IPS-15b (cell line): ENCODE measurements around the gene YWHAQ.
"Not testable (repeated sequence)": the region's sequence is repeated elsewhere in the genome, so short reads cannot be mapped to it uniquely, and the experiment has no call there.

ENCODE experiments used
- H3K27me3 ChIP-seq: one replicate; pipeline ENCODE4 v1.6.1; 2013; ENCODE audit warnings: low read length; ENCODE audit not compliant: control insufficient read depth, insufficient read depth
- H3K36me3 ChIP-seq: one replicate; pipeline ENCODE4 v1.6.1; 2013; ENCODE audit warnings: low read length; ENCODE audit not compliant: control insufficient read depth, insufficient read depth
- H3K4me1 ChIP-seq: one replicate; pipeline ENCODE4 v1.6.1; 2013; ENCODE audit warnings: mild to moderate bottlenecking, low read length; ENCODE audit not compliant: control insufficient read depth, insufficient read depth
- H3K4me3 ChIP-seq: one replicate; pipeline ENCODE4 v1.5.1; 2013; ENCODE audit warnings: low read depth, low read length
- H3K9ac ChIP-seq: one replicate; pipeline ENCODE4 v1.6.1; 2013; ENCODE audit warnings: low read depth, mild to moderate bottlenecking, low read length
- H3K9me3 ChIP-seq: one replicate; pipeline ENCODE4 v1.6.1; 2013; ENCODE audit warnings: mild to moderate bottlenecking, low read length; ENCODE audit not compliant: control insufficient read depth, insufficient read depth

Gene YWHAQ

DNA sequence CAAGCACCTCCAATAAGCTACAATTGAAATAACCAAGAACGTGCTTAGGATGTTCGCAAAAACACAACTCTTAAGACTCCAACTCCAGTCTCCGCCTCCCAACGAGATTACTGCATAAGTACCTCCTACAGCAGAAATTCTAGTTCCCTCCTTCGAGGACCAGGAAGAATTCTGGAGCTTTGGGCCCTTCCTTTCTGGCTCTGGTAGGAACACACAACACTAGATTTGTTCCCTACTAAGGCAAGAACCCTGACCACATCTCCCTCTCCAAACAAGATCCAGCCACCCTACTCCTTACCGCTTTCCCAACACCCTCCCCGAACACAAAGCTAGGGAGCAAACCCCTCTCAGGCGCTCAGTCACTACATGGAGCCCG, 75.9 kb downstream of the YWHAQ start:
- peak overlapping the region; percentile 85 for H3K9ac ChIP-seq
- no peaks in the 10 kb centered on the region for H3K27me3 ChIP-seq
- H3K4me1 ChIP-seq = peaks cover 7% of the 10 kb centered on the region
- H3K9me3 ChIP-seq = no peaks in the 10 kb centered on the region
- peak overlapping the region; percentile 89 for H3K4me3 ChIP-seq
- no peaks in the 10 kb centered on the region for H3K36me3 ChIP-seq

- Histone ChIP-seq H3K36me3 (no peaks in the 10 kb centered on the region), H3K9me3 (no peaks in the 10 kb centered on the region), H3K4me3 (no peak overlapping the region), H3K27me3 (no peaks in the 10 kb centered on the region), H3K4me1 (peaks cover 9% of the 10 kb centered on the region), H3K9ac (no peak overlapping the region)
Observed at GRCh38 chr2:9552219-9553178, 78.3 kb downstream of the YWHAQ start.

- H3K4me1 ChIP-seq, H3K9ac ChIP-seq: not testable (repeated sequence)
Observed at GRCh38 chr2:9550859-9551391, 79.9 kb downstream of the YWHAQ start.

DNA sequence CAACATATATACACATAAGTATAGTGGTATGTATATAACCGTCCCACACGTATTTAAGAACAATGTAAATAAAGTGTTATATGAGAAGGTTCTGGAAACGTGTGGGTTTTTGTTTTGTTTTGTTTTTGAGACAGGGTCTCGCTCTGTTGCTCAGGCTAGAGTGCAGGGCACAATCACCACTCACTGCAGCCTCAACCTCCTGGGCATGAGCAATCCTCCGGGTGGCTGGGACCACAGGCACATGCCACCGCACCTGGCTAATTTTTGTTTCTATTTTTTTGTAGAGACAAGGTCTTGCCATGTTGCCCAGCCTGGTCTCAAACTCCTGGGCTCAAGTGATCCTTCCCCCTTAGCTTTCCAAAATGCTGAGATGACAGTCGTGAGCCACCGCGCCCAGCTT, 81.4 kb downstream of the YWHAQ start:
- Histone ChIP-seq H3K4me3 (no peak overlapping the region), H3K9ac (no peak overlapping the region), H3K9me3 (no peaks in the 10 kb centered on the region), H3K36me3 (no peaks in the 10 kb centered on the region), H3K4me1 (peaks cover 9% of the 10 kb centered on the region), H3K27me3 (no peaks in the 10 kb centered on the region)

More at GRCh38 chr2:9550859-9551391, 79.9 kb downstream of the YWHAQ start:
- H3K36me3 ChIP-seq, H3K9me3 ChIP-seq, H3K4me3 ChIP-seq, H3K27me3 ChIP-seq: not testable (repeated sequence)

GRCh38 chr2:9548506-9548905, 82.3 kb downstream of the YWHAQ start:
- Histone ChIP-seq H3K36me3 (no peaks in the 10 kb centered on the region), H3K4me1 (peaks cover 9% of the 10 kb centered on the region), H3K9me3 (no peaks in the 10 kb centered on the region), H3K4me3 (no peak overlapping the region), H3K9ac (no peak overlapping the region), H3K27me3 (no peaks in the 10 kb centered on the region)

- Histone ChIP-seq H3K4me3 (no peak overlapping the region), H3K9me3 (no peaks in the 10 kb centered on the region), H3K4me1 (peaks cover 8% of the 10 kb centered on the region), H3K36me3 (no peaks in the 10 kb centered on the region), H3K9ac (no peak overlapping the region), H3K27me3 (no peaks in the 10 kb centered on the region)
Observed at GRCh38 chr2:9547262-9547991, 83.4 kb downstream of the YWHAQ start.

DNA sequence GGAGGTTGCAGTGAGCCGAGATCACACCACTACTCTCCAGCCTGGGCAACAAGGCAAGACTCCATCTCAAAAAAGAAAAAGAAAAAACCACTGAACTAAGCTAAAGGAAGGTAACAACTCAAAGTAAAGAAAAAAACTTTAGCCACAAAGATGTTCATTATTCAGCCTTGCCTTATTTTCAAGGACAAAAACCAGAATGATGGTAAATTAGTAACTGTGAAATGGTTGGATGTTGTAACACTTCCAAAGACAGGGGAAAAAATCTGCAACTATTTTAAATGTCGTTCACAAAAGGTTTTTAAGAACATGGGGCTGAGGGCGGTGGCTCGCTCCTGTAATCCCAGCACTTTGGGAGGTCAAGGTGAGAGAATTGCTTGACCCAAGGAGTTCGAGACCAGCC, 85.3 kb downstream of the YWHAQ start:
- H3K27me3 ChIP-seq = no peaks in the 10 kb centered on the region
- no peaks in the 10 kb centered on the region for H3K36me3 ChIP-seq
- no peak overlapping the region for H3K4me3 ChIP-seq
- H3K4me1 ChIP-seq = peaks cover 5% of the 10 kb centered on the region
- H3K9ac ChIP-seq = no peak overlapping the region
- H3K9me3 ChIP-seq = no peaks in the 10 kb centered on the region

DNA sequence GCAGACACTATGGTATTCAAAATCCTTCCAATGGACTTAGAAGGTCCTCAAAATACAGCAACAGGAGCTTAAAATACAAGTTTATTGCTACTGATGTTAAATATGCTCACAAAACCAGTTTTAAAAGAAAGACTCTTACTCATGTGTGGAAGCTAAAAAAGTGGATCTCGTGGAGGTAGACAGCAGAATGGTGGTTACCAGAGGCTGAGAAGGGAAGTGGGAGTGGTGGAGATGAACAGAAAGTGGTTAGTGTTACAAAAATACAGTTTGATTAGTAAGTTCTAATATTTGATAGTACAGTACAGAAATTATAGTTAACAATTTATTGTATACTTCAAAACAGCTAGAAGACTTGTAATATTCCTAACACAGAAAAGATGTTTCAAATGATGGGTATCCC, 87.2 kb downstream of the YWHAQ start:
- Histone ChIP-seq H3K27me3 (no peaks in the 10 kb centered on the region), H3K4me1 (peaks cover 5% of the 10 kb centered on the region), H3K9ac (no peak overlapping the region), H3K4me3 (no peak overlapping the region), H3K36me3 (no peaks in the 10 kb centered on the region), H3K9me3 (no peaks in the 10 kb centered on the region)

GRCh38 chr2:9539531-9539930, 91.3 kb downstream of the YWHAQ start:
- Histone ChIP-seq H3K4me1 (no peaks in the 10 kb centered on the region), H3K9ac (no peak overlapping the region), H3K36me3 (no peaks in the 10 kb centered on the region), H3K9me3 (no peaks in the 10 kb centered on the region), H3K4me3 (no peak overlapping the region), H3K27me3 (no peaks in the 10 kb centered on the region)

GRCh38 chr2:9538000-9538507, 92.7 kb downstream of the YWHAQ start:
- Histone ChIP-seq H3K4me1 (no peaks in the 10 kb centered on the region), H3K27me3 (no peaks in the 10 kb centered on the region), H3K4me3 (no peak overlapping the region), H3K9me3 (no peaks in the 10 kb centered on the region), H3K36me3 (no peaks in the 10 kb centered on the region), H3K9ac (no peak overlapping the region)

- Histone ChIP-seq H3K9me3 (no peaks in the 10 kb centered on the region), H3K9ac (no peak overlapping the region), H3K36me3 (no peaks in the 10 kb centered on the region), H3K4me1 (no peaks in the 10 kb centered on the region), H3K27me3 (no peaks in the 10 kb centered on the region), H3K4me3 (no peak overlapping the region)
Observed at GRCh38 chr2:9536504-9536903, 94.3 kb downstream of the YWHAQ start.
